WTC11 (cell line): Measurements from ENCODE around the gene CDH13. TPM values are rescaled to one million over a fixed set of nuclear protein-coding genes. Genes with fewer than 3 reads are reported as not detected.

ENCODE experiments used
- ATAC-seq: fragments of 200-7000 bp; cut with Tn5 transposase; 2 replicates; pipeline ENCODE4 v1.10.0; 2021; ENCODE audit warnings: mild to moderate bottlenecking, moderate library complexity
- CTCF ChIA-PET: fragments of 300-600 bp; sonication (Branson Sonifier 250); formaldehyde crosslinking; loops from one replicate; lab custom pipeline; 2021; ENCODE audit warnings: antibody characterized with exemption; lab: Charles Lee
- POLR2A ChIA-PET: fragments of 350-600 bp; sonication (Branson Sonifier 250); formaldehyde crosslinking; loops from one replicate; lab custom pipeline; 2021; ENCODE audit warnings: antibody characterized with exemption; lab: Charles Lee
- DNase-seq: peaks from one replicate; pipeline ENCODE4 v3.0.0; 2021; ENCODE audit warnings: low spot score
- H3K27ac Mint-ChIP-seq: 2 replicates; pipeline ENCODE4 v1.8.0; 2021; ENCODE audit warnings: mixed read lengths
- H3K27me3 Mint-ChIP-seq: 2 replicates; pipeline ENCODE4 v1.8.0; 2021; ENCODE audit warnings: low read depth, mild to moderate bottlenecking, moderate library complexity, mixed read lengths
- H3K36me3 Mint-ChIP-seq: 2 replicates; pipeline ENCODE4 v1.8.0; 2021; ENCODE audit warnings: mixed read lengths
- H3K4me1 Mint-ChIP-seq: 2 replicates; pipeline ENCODE4 v1.8.0; 2022; ENCODE audit warnings: mixed read lengths
- H3K4me3 Mint-ChIP-seq: 2 replicates; pipeline ENCODE4 v1.8.0; 2021; ENCODE audit warnings: mild to moderate bottlenecking, moderate library complexity, mixed read lengths
- H3K9me3 Mint-ChIP-seq: 2 replicates; pipeline ENCODE4 v1.8.0; 2021; ENCODE audit warnings: mixed read lengths
- EMX1 ChIP-seq: fragments of 250-450 bp; sonication (Bioruptor Pico); IDR thresholded peaks from 2 replicates; pipeline ENCODE4 v1.8.0; 2021; ENCODE audit warnings: mild to moderate bottlenecking
- GABPB1 ChIP-seq: sonication (generic); formaldehyde crosslinking; IDR thresholded peaks from 2 replicates; pipeline ENCODE4 v1.8.1; 2023; ENCODE audit warnings: mild to moderate bottlenecking, missing genetic modification reagents
- IRF2 ChIP-seq: sonication (generic); formaldehyde crosslinking; IDR thresholded peaks from 2 replicates; pipeline ENCODE4 v1.8.0; 2022; ENCODE audit warnings: low read depth, missing genetic modification reagents, borderline replicate concordance
- JAZF1 ChIP-seq: fragments of 250-450 bp; sonication (Bioruptor Pico); IDR thresholded peaks from 2 replicates; pipeline ENCODE4 v1.9.0; 2021; ENCODE audit warnings: moderate library complexity, mild to moderate bottlenecking, inconsistent platforms
- NR1H2 ChIP-seq: sonication (generic); formaldehyde crosslinking; IDR thresholded peaks from 2 replicates; pipeline ENCODE4 v1.9.0; 2021; ENCODE audit warnings: mild to moderate bottlenecking, moderate library complexity, missing genetic modification reagents
- OVOL2 ChIP-seq: fragments of 250-450 bp; sonication (Bioruptor Pico); IDR thresholded peaks from 2 replicates; pipeline ENCODE4 v1.9.0; 2021; ENCODE audit warnings: mild to moderate bottlenecking, borderline replicate concordance
- SMAD4 ChIP-seq: sonication (generic); formaldehyde crosslinking; IDR thresholded peaks from 2 replicates; pipeline ENCODE4 v1.8.0; 2022; ENCODE audit warnings: mild to moderate bottlenecking, missing genetic modification reagents
- SOX15 ChIP-seq: fragments of 250-450 bp; sonication (Bioruptor Pico); IDR thresholded peaks from 2 replicates; pipeline ENCODE4 v1.9.0; 2021; ENCODE audit warnings: mild to moderate bottlenecking
- SP1 ChIP-seq: sonication (generic); formaldehyde crosslinking; conservative IDR thresholded peaks from 2 replicates; pipeline ENCODE4 v1.8.1; 2022; ENCODE audit warnings: missing genetic modification reagents
- TP53 ChIP-seq: sonication (generic); formaldehyde crosslinking; IDR thresholded peaks from 2 replicates; pipeline ENCODE4 v1.8.1; 2023; ENCODE audit warnings: mild to moderate bottlenecking, missing genetic modification reagents
- ZNF232 ChIP-seq: sonication (generic); formaldehyde crosslinking; IDR thresholded peaks from 2 replicates; pipeline ENCODE4 v1.8.0; 2022; ENCODE audit warnings: mild to moderate bottlenecking, missing genetic modification reagents
- total RNA-seq: library from RNA; stranded (reverse); gene quantifications from 3 replicates; pipeline ENCODE4 v1.2.3, GENCODE V29; 2021
- TF ChIP-seq, protein P1 (sequence below): sonication (generic); formaldehyde crosslinking; IDR thresholded peaks from 2 replicates; pipeline ENCODE4 v1.8.0; 2022; ENCODE audit warnings: mild to moderate bottlenecking, missing genetic modification reagents
- TF ChIP-seq, protein P2 (sequence below): sonication (generic); formaldehyde crosslinking; IDR thresholded peaks from 2 replicates; pipeline ENCODE4 v1.8.0; 2022; ENCODE audit warnings: mild to moderate bottlenecking, missing genetic modification reagents
- TF ChIP-seq, protein P3 (sequence below): sonication (generic); formaldehyde crosslinking; conservative IDR thresholded peaks from 2 replicates; pipeline ENCODE4 v1.8.1; 2023; ENCODE audit warnings: mild to moderate bottlenecking, low read depth, missing genetic modification reagents, moderate library complexity
- TF ChIP-seq, protein P4 (sequence below): sonication (generic); formaldehyde crosslinking; IDR thresholded peaks from 2 replicates; pipeline ENCODE4 v1.8.0; 2022; ENCODE audit warnings: mild to moderate bottlenecking, missing genetic modification reagents
- TF ChIP-seq, protein P5 (sequence below): sonication (generic); formaldehyde crosslinking; conservative IDR thresholded peaks from 2 replicates; pipeline ENCODE4 v1.8.1; 2022; ENCODE audit warnings: mild to moderate bottlenecking, missing genetic modification reagents
- TF ChIP-seq, protein P6 (sequence below): sonication (generic); formaldehyde crosslinking; IDR thresholded peaks from 2 replicates; pipeline ENCODE4 v1.8.1; 2022; ENCODE audit warnings: mild to moderate bottlenecking, missing genetic modification reagents, moderate library complexity, borderline replicate concordance
- TF ChIP-seq, protein P7 (sequence below): sonication (generic); formaldehyde crosslinking; IDR thresholded peaks from 2 replicates; pipeline ENCODE4 v1.8.1; 2023; ENCODE audit warnings: mild to moderate bottlenecking, moderate library complexity, missing genetic modification reagents
- TF ChIP-seq, protein P8 (sequence below): fragments of 250-450 bp; sonication (Bioruptor Pico); IDR thresholded peaks from 2 replicates; pipeline ENCODE4 v1.9.0; 2021; ENCODE audit warnings: mild to moderate bottlenecking
- TF ChIP-seq, protein P9 (sequence below): sonication (generic); formaldehyde crosslinking; IDR thresholded peaks from 2 replicates; pipeline ENCODE4 v1.8.1; 2023; ENCODE audit warnings: mild to moderate bottlenecking, missing genetic modification reagents, borderline replicate concordance

Gene CDH13
- total RNA-seq, 1 experiment from 2014 or later, result 0.81 TPM

DNA sequence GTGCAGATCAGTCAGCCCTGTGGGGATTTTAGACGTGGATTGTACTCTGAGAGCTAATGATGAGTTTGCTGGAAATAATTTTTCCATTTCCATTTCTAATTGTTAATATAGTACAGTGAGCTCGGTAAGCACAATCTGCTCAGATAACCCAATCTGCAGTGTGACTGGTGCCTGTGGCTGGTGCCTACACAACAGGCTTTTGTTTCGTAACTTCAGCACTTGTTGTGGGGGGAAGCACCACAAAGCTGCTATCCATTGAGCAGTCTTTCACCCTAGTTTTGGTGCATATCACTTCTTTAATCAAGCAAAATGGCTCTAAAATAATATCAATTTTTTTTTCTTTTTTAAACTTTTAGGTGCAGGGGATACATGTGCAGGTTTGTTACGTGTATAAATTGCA is 646.1 kb downstream of the CDH13 start:
- Mint-ChIP-seq H3K27me3 (no peaks in the 10 kb centered on the region; the same call in 1 of the 2 replicates), H3K36me3 (no peaks in the 10 kb centered on the region), H3K4me1 (no peaks in the 10 kb centered on the region), H3K27ac (no peak overlapping the region), H3K9me3 (0 out of 2 replicates have a peak, but pooled peaks cover 3% of the 10 kb centered on the region), H3K4me3 (no peak overlapping the region)
- ATAC-seq (no peak), DNase-seq (no peak)
- ChIA-PET POLR2A (no interaction called here), CTCF (interaction anchor here (1.4 kb wide), 1 partner anchor 35 kb away, joined by 3 read pairs; no protein-coding TSS in a partner anchor)
- no peak for TF ChIP-seq JAZF1
- TF ChIP-seq, protein P1, sequence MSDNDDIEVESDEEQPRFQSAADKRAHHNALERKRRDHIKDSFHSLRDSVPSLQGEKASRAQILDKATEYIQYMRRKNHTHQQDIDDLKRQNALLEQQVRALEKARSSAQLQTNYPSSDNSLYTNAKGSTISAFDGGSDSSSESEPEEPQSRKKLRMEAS (CRISPR knock-in tag), result no peak
- no peak for TF ChIP-seq SP1 (CRISPR knock-in tag)
- TF ChIP-seq, protein P2, sequence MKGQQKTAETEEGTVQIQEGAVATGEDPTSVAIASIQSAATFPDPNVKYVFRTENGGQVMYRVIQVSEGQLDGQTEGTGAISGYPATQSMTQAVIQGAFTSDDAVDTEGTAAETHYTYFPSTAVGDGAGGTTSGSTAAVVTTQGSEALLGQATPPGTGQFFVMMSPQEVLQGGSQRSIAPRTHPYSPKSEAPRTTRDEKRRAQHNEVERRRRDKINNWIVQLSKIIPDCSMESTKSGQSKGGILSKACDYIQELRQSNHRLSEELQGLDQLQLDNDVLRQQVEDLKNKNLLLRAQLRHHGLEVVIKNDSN, result no peak
- TF ChIP-seq GABPB1, result no peak
- TF ChIP-seq IRF2 (CRISPR knock-in tag), result no peak
- TF ChIP-seq, protein P3, sequence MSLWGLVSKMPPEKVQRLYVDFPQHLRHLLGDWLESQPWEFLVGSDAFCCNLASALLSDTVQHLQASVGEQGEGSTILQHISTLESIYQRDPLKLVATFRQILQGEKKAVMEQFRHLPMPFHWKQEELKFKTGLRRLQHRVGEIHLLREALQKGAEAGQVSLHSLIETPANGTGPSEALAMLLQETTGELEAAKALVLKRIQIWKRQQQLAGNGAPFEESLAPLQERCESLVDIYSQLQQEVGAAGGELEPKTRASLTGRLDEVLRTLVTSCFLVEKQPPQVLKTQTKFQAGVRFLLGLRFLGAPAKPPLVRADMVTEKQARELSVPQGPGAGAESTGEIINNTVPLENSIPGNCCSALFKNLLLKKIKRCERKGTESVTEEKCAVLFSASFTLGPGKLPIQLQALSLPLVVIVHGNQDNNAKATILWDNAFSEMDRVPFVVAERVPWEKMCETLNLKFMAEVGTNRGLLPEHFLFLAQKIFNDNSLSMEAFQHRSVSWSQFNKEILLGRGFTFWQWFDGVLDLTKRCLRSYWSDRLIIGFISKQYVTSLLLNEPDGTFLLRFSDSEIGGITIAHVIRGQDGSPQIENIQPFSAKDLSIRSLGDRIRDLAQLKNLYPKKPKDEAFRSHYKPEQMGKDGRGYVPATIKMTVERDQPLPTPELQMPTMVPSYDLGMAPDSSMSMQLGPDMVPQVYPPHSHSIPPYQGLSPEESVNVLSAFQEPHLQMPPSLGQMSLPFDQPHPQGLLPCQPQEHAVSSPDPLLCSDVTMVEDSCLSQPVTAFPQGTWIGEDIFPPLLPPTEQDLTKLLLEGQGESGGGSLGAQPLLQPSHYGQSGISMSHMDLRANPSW, result no peak
- TF ChIP-seq SOX15 (CRISPR knock-in tag), result no peak
- TF ChIP-seq, protein P4, sequence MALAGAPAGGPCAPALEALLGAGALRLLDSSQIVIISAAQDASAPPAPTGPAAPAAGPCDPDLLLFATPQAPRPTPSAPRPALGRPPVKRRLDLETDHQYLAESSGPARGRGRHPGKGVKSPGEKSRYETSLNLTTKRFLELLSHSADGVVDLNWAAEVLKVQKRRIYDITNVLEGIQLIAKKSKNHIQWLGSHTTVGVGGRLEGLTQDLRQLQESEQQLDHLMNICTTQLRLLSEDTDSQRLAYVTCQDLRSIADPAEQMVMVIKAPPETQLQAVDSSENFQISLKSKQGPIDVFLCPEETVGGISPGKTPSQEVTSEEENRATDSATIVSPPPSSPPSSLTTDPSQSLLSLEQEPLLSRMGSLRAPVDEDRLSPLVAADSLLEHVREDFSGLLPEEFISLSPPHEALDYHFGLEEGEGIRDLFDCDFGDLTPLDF (CRISPR knock-in tag), result no peak
- no peak for TF ChIP-seq ZNF232
- TF ChIP-seq SMAD4 (CRISPR knock-in tag), result no peak
- TF ChIP-seq, protein P5, sequence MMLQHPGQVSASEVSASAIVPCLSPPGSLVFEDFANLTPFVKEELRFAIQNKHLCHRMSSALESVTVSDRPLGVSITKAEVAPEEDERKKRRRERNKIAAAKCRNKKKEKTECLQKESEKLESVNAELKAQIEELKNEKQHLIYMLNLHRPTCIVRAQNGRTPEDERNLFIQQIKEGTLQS, result no peak
- TF ChIP-seq NR1H2 (CRISPR knock-in tag), result no peak
- no peak for TF ChIP-seq EMX1 (CRISPR knock-in tag)
- TF ChIP-seq OVOL2, result no peak
- TF ChIP-seq, protein P6, sequence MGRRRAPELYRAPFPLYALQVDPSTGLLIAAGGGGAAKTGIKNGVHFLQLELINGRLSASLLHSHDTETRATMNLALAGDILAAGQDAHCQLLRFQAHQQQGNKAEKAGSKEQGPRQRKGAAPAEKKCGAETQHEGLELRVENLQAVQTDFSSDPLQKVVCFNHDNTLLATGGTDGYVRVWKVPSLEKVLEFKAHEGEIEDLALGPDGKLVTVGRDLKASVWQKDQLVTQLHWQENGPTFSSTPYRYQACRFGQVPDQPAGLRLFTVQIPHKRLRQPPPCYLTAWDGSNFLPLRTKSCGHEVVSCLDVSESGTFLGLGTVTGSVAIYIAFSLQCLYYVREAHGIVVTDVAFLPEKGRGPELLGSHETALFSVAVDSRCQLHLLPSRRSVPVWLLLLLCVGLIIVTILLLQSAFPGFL (CRISPR knock-in tag), result no peak
- TF ChIP-seq, protein P7, sequence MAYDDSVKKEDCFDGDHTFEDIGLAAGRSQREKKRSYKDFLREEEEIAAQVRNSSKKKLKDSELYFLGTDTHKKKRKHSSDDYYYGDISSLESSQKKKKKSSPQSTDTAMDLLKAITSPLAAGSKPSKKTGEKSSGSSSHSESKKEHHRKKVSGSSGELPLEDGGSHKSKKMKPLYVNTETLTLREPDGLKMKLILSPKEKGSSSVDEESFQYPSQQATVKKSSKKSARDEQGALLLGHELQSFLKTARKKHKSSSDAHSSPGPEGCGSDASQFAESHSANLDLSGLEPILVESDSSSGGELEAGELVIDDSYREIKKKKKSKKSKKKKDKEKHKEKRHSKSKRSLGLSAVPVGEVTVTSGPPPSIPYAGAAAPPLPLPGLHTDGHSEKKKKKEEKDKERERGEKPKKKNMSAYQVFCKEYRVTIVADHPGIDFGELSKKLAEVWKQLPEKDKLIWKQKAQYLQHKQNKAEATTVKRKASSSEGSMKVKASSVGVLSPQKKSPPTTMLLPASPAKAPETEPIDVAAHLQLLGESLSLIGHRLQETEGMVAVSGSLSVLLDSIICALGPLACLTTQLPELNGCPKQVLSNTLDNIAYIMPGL, result no peak

DNA sequence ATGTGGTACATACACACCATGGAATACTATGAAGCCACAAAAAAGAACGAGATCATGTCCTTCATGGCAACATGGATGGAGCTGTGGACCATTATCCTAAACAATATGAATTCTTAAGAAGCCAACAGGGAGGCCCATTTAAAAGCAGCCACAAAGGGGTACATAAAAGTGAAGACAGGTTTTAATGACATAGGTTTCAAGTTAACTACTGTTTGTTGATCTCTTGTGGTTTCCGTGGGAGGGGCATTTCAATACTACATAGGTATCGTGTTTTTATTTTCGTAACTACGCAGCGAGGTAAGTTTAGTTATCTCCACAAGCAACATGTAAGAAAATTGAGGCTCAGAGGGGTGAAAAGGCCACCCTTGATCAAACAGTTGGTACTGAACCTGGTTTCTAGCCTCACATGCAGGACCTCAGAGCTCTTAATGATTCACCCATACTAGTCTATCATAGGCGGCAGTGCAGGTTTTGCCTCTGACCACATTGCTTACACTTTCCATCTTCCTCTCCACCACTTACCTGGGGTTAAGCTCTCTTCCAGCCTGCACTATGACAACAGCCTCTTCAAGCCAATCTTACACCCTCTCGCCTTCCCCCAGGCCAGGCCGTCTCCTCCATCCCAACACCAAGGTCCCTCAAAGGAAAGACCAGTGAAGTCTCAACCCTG is 646.9 kb downstream of the CDH13 start:
- DNase-seq (no peak), ATAC-seq (no peak)
- CTCF ChIA-PET, result interaction anchor here (1.4 kb wide), 1 partner anchor 34 kb away, joined by 3 read pairs; no protein-coding TSS in a partner anchor
- Mint-ChIP-seq H3K27ac (no peak overlapping the region), H3K36me3 (no peaks in the 10 kb centered on the region), H3K9me3 (0 out of 2 replicates have a peak, but pooled peaks cover 3% of the 10 kb centered on the region), H3K4me3 (no peak overlapping the region), H3K4me1 (peaks cover 5% of the 10 kb centered on the region), H3K27me3 (no peaks in the 10 kb centered on the region; the same call in 1 of the 2 replicates)
- POLR2A ChIA-PET, result no interaction called here
- TF ChIP-seq TP53 (CRISPR knock-in tag) (no peak), ZNF232 (no peak)
- TF ChIP-seq, protein P8, sequence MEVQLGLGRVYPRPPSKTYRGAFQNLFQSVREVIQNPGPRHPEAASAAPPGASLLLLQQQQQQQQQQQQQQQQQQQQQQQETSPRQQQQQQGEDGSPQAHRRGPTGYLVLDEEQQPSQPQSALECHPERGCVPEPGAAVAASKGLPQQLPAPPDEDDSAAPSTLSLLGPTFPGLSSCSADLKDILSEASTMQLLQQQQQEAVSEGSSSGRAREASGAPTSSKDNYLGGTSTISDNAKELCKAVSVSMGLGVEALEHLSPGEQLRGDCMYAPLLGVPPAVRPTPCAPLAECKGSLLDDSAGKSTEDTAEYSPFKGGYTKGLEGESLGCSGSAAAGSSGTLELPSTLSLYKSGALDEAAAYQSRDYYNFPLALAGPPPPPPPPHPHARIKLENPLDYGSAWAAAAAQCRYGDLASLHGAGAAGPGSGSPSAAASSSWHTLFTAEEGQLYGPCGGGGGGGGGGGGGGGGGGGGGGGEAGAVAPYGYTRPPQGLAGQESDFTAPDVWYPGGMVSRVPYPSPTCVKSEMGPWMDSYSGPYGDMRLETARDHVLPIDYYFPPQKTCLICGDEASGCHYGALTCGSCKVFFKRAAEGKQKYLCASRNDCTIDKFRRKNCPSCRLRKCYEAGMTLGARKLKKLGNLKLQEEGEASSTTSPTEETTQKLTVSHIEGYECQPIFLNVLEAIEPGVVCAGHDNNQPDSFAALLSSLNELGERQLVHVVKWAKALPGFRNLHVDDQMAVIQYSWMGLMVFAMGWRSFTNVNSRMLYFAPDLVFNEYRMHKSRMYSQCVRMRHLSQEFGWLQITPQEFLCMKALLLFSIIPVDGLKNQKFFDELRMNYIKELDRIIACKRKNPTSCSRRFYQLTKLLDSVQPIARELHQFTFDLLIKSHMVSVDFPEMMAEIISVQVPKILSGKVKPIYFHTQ, result no peak
- TF ChIP-seq, protein P9, sequence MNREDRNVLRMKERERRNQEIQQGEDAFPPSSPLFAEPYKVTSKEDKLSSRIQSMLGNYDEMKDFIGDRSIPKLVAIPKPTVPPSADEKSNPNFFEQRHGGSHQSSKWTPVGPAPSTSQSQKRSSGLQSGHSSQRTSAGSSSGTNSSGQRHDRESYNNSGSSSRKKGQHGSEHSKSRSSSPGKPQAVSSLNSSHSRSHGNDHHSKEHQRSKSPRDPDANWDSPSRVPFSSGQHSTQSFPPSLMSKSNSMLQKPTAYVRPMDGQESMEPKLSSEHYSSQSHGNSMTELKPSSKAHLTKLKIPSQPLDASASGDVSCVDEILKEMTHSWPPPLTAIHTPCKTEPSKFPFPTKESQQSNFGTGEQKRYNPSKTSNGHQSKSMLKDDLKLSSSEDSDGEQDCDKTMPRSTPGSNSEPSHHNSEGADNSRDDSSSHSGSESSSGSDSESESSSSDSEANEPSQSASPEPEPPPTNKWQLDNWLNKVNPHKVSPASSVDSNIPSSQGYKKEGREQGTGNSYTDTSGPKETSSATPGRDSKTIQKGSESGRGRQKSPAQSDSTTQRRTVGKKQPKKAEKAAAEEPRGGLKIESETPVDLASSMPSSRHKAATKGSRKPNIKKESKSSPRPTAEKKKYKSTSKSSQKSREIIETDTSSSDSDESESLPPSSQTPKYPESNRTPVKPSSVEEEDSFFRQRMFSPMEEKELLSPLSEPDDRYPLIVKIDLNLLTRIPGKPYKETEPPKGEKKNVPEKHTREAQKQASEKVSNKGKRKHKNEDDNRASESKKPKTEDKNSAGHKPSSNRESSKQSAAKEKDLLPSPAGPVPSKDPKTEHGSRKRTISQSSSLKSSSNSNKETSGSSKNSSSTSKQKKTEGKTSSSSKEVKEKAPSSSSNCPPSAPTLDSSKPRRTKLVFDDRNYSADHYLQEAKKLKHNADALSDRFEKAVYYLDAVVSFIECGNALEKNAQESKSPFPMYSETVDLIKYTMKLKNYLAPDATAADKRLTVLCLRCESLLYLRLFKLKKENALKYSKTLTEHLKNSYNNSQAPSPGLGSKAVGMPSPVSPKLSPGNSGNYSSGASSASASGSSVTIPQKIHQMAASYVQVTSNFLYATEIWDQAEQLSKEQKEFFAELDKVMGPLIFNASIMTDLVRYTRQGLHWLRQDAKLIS (CRISPR knock-in tag), result no peak
